Upper lobe of left lung (tissue), 6 donors: ENCODE data around the gene GABPB1. TPM values are rescaled to one million over a fixed set of nuclear protein-coding genes. Genes with fewer than 3 reads are reported as not detected.

Source experiments
- ATAC-seq, 2 donors: fragments of 200-7000 bp; cut with Tn5 transposase; one replicate each; pipeline ENCODE4 v1.9.1; 2022; ENCODE audit warnings: mild to moderate bottlenecking in 2 of 2, moderate library complexity in 2 of 2; ENCODE audit not compliant: low FRiP score in 2 of 2
- DNase-seq, 2 donors: peaks; one replicate each; pipeline ENCODE4 v3.0.0-alpha.2; 2019 to 2020
- H3K27ac ChIP-seq, 4 donors: fragments of 200-600 bp; sonication (generic); one replicate each; pipeline ENCODE4 v1.5.1; 2016 to 2019
- H3K27me3 ChIP-seq, 4 donors: fragments of 200-600 bp; sonication (generic); one replicate each; pipeline ENCODE4 v1.5.1; 2017 to 2019
- H3K36me3 ChIP-seq, 4 donors: fragments of 200-600 bp; sonication (generic); one replicate each; pipeline ENCODE4 v1.5.1; 2016 to 2019
- H3K4me1 ChIP-seq, 4 donors: fragments of 200-600 bp; sonication (generic); one replicate each; pipeline ENCODE4 v1.5.1; 2018 to 2019
- H3K4me3 ChIP-seq, 4 donors: fragments of 200-600 bp; sonication (generic); one replicate each; pipeline ENCODE4 v1.5.1; 2017 to 2019; ENCODE audit warnings: mild to moderate bottlenecking in 2 of 4, moderate library complexity in 1 of 4
- H3K9me3 ChIP-seq, 4 donors: fragments of 200-600 bp; sonication (generic); one replicate each; pipeline ENCODE4 v1.5.1; 2018 to 2019
- CTCF ChIP-seq, 6 experiments: fragments of 450-650 bp in 4 of 6; fragments of 200-600 bp in 2 of 6; sonication (generic) in 2 of 6; IDR thresholded peaks; one replicate each; pipeline ENCODE4 v1.5.1; 2016 to 2019; ENCODE audit warnings: antibody characterized with exemption in 6 of 6
- EP300 ChIP-seq, 4 donors: sonication (generic); formaldehyde crosslinking; IDR thresholded peaks; one replicate each; pipeline ENCODE4 v1.5.1; 2017; ENCODE audit warnings: antibody characterized with exemption in 4 of 4, control low read depth in 2 of 4
- POLR2A ChIP-seq, 4 donors: fragments of 450-650 bp; IDR thresholded peaks; one replicate each; pipeline ENCODE4 v1.5.1; 2016 to 2017; ENCODE audit warnings: antibody characterized with exemption in 4 of 4, mild to moderate bottlenecking in 2 of 4
- POLR2AphosphoS5 ChIP-seq, 2 donors: sonication (generic); formaldehyde crosslinking; IDR thresholded peaks; one replicate each; pipeline ENCODE4 v1.5.1; 2017; ENCODE audit warnings: antibody characterized with exemption in 2 of 2
- WGBS, 2 donors: methylation state at CpG; one replicate each; pipeline ENCODE4 v1.1.5; 2017 to 2018; 5-methylcytosine and 5-hydroxymethylcytosine counted together
- total RNA-seq, 6 donors: library from RNA; depleted of rRNA in 4 of 6; stranded (reverse); fragments of >200 nt in 4 of 6; gene quantifications; one replicate each; pipeline versions ENCODE4 v1.1.0 to v1.2.1, GENCODE V29; 2016 to 2021
- donor health status: DM: no; HTN: no; CAD: no; lungs with moderate emphysema.
- donor health status: DM: no; HTN: yes; CAD: no; lungs with severe emphysema.

The GABPB1 gene
- total RNA-seq, 6 donors from 2014 or later = 7.3 to 22.5 (median 14.4) TPM

GRCh38 chr15:50344006-50344464 is 11.0 kb downstream of the GABPB1 start:
- no peak overlapping the region for H3K27ac ChIP-seq
- no peaks in the 10 kb centered on the region for H3K36me3 ChIP-seq
- no peaks in the 10 kb centered on the region for H3K9me3 ChIP-seq
- DNase-seq = no peak
- 81 to 90% methylated on average over 3 of the region's 3 CpGs for WGBS, 2 donors
- TF ChIP-seq EP300 (IDR thresholded peaks at IDR 0.05) (no peak), POLR2AphosphoS5 (IDR thresholded peaks at IDR 0.05) (no peak)
- H3K4me3 ChIP-seq = no peak overlapping the region
- no peaks in the 10 kb centered on the region for H3K27me3 ChIP-seq
- no peak for ATAC-seq
- H3K4me1 ChIP-seq = peaks cover 0 to 10% (median 1%) of the 10 kb centered on the region in 4 donors

- no peak for DNase-seq
- Histone ChIP-seq H3K36me3 (no peaks in the 10 kb centered on the region), H3K4me3 (no peak overlapping the region), H3K27me3 (no peaks in the 10 kb centered on the region), H3K9me3 (no peaks in the 10 kb centered on the region), H3K27ac (no peak overlapping the region), H3K4me1 (no peaks in the 10 kb centered on the region)
- TF ChIP-seq EP300 (IDR thresholded peaks at IDR 0.05) (no peak), POLR2A (IDR thresholded peaks at IDR 0.05) (no peak), CTCF (IDR thresholded peaks at IDR 0.05) (no peak), POLR2AphosphoS5 (IDR thresholded peaks at IDR 0.05) (no peak)
- ATAC-seq = no peak
- WGBS, 2 donors = 80 to 81% methylated on average over 7 of the region's 7 CpGs
Observed at GRCh38 chr15:50341616-50342136, 13.3 kb downstream of the GABPB1 start.

- ATAC-seq = peak in 1 of 2 donors; percentile 49
- 85 to 96% methylated on average over 1 of the region's 1 CpG for WGBS, 2 donors
- TF ChIP-seq EP300 (IDR thresholded peaks at IDR 0.05) (no peak), POLR2AphosphoS5 (IDR thresholded peaks at IDR 0.05) (no peak), POLR2A (IDR thresholded peaks at IDR 0.05) (no peak), CTCF (IDR thresholded peaks at IDR 0.05) (no peak)
- Histone ChIP-seq H3K4me1 (no peaks in the 10 kb centered on the region), H3K36me3 (no peaks in the 10 kb centered on the region), H3K4me3 (no peak overlapping the region), H3K9me3 (no peaks in the 10 kb centered on the region), H3K27ac (no peak overlapping the region), H3K27me3 (no peaks in the 10 kb centered on the region)
- no peak for DNase-seq
Observed at GRCh38 chr15:50340416-50340815, 14.6 kb downstream of the GABPB1 start.

- no peak for DNase-seq
- Histone ChIP-seq H3K9me3 (no peaks in the 10 kb centered on the region), H3K4me1 (no peaks in the 10 kb centered on the region), H3K4me3 (no peak overlapping the region), H3K27me3 (no peaks in the 10 kb centered on the region), H3K27ac (no peak overlapping the region), H3K36me3 (no peaks in the 10 kb centered on the region)
- TF ChIP-seq POLR2A (IDR thresholded peaks at IDR 0.05) = no peak
- TF ChIP-seq EP300 (IDR thresholded peaks at IDR 0.05) = no peak
- TF ChIP-seq CTCF (IDR thresholded peaks at IDR 0.05) = no peak
- TF ChIP-seq POLR2AphosphoS5 (IDR thresholded peaks at IDR 0.05) = no peak
- WGBS, 2 donors = 96% methylated on average over 1 of the region's 1 CpG
- ATAC-seq = no peak
Observed at GRCh38 chr15:50339717-50340116, 15.3 kb downstream of the GABPB1 start.

- Histone ChIP-seq H3K27ac (no peak overlapping the region), H3K36me3 (no peaks in the 10 kb centered on the region), H3K27me3 (no peaks in the 10 kb centered on the region), H3K4me1 (no peaks in the 10 kb centered on the region), H3K4me3 (no peak overlapping the region), H3K9me3 (no peaks in the 10 kb centered on the region)
- 85 to 91% methylated on average over 4 of the region's 4 CpGs for WGBS, 2 donors
- TF ChIP-seq POLR2AphosphoS5 (IDR thresholded peaks at IDR 0.05) (no peak), POLR2A (IDR thresholded peaks at IDR 0.05) (no peak), CTCF (IDR thresholded peaks at IDR 0.05) (no peak), EP300 (IDR thresholded peaks at IDR 0.05) (no peak)
- DNase-seq = no peak
- ATAC-seq = no peak
Observed at GRCh38 chr15:50335251-50335650, 19.7 kb downstream of the GABPB1 start.
